Stimulated activated effector memory CD8-positive, alpha-beta T cell treated with anti-CD3 and anti-CD28 coated beads, Interleukin-12 subunit alpha, Interleukin-12 subunit beta, amount 100 ng/mL, for 72 hours (primary cell): ENCODE measurements around the gene RASA3.
A peak's percentile ranks its signal among the peaks of the same experiment; 100 is the strongest.

ENCODE experiments used
- ATAC-seq: fragments of 150-1000 bp; cut with Tn5 transposase; 2 replicates; pipeline ENCODE4 v1.10.0; 2021
- DNase-seq, 2 donors: peaks; one replicate each; pipeline ENCODE4 v3.0.0; 2021 to 2022; ENCODE audit warnings: low spot score in 2 of 2
- H3K27ac Mint-ChIP-seq: one replicate; pipeline ENCODE4 v1.8.0; 2022; ENCODE audit warnings: mild to moderate bottlenecking, mixed read lengths
- H3K36me3 Mint-ChIP-seq: one replicate; pipeline ENCODE4 v1.8.0; 2022; ENCODE audit warnings: mild to moderate bottlenecking, mixed read lengths
- H3K4me1 Mint-ChIP-seq: one replicate; pipeline ENCODE4 v1.8.0; 2022; ENCODE audit warnings: mixed read lengths
- H3K4me3 Mint-ChIP-seq: one replicate; pipeline ENCODE4 v1.8.0; 2022; ENCODE audit warnings: mild to moderate bottlenecking, mixed read lengths
- H3K9me3 Mint-ChIP-seq: one replicate; pipeline ENCODE4 v1.8.0; 2022; ENCODE audit warnings: mixed read lengths

Gene RASA3

DNA sequence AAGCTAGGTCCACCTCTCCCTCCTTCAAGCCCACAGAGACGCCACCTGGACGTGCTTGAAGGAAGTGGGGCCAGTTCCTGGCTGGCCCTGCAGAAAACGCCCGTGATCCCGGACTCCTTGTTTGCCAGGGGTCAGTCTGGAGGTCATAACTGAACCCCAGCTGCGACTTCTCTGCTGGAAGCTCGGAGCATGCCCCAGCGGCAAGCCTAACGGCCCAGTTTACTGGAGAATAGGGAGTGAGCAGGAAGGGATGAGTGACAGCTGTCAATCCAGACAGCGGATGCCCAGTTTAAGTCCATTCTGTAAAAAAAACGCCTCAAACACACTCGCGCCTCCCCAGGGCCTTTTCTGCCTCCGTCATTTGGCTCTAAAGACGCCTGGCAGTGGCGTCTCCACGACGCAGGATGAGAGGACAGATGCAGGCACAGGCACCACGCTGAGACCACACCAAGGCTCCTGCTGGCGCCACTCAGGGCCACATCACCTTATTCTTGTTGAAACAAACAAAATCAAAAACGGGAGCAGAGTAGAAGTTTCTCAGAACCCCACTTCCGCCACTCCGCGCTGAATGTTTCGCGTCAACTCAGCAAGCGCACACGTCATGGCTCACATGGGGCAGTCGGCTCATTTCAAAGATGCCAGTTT, 57.6 kb downstream of the RASA3 start:
- Mint-ChIP-seq H3K4me3 (no peak overlapping the region), H3K36me3 (peaks cover 62% of the 10 kb centered on the region), H3K9me3 (peaks cover 3% of the 10 kb centered on the region), H3K4me1 (peaks cover 55% of the 10 kb centered on the region), H3K27ac (no peak overlapping the region)
- ATAC-seq (no peak), DNase-seq (no peak)

DNA sequence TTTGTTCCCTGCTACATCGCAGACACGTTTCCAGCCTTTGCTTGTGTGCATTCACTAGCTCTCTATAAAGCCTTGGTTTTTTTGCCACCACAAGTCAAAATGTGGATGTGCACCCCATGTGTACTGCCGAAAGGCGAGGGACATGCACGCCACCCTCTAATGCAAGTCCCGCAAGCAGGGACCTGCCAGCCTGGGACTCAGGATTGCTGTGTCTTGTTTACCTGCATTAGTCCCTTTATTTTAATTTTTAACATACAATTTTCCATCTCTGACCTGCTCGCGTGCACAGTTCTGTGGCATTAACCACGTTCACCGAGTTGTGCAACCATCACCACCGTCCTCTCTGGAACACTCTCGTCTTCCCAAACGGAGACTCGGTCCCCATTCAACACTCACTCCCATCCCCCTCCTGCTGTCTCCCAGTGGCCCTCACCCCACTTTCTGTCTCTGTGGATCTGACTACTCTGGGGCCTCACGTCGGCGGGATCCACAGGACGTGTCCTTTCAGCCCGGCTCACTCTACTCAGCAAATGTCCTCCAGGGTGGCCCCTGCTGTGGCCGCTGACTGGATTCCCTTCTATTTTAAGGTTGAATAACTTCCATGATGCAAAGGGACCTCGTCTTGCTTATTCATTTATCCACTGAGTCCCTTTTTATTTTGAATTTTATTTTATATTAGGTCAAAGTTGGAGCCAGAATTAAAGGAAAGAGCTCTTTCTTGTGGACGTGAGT, 58.4 kb downstream of the RASA3 start:
- peaks cover 54% of the 10 kb centered on the region for H3K4me1 Mint-ChIP-seq
- peaks cover 63% of the 10 kb centered on the region for H3K36me3 Mint-ChIP-seq
- peak overlapping the region; percentile 33 for H3K27ac Mint-ChIP-seq

DNA sequence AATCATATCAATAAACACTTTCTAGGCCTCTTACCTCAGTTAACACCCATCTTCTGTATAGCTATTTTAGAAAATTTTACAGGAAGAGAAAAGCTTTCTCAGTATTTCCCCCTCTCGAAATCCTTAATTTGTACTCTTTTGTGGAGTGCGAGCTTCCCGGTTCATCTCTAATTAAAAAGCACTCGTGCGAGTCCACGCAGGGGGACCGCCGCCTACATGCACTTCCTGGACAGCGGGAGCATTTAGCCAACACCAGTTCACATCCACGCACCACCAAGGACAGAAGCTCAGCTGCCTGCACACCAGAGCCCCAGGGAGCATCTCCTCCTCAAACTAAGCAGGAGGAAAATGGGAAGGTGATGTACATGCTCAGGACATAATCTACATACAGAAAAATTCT, 60.0 kb downstream of the RASA3 start:
- Mint-ChIP-seq H3K4me3 (no peak overlapping the region), H3K27ac (peak overlapping the region; percentile 83), H3K9me3 (peaks cover 3% of the 10 kb centered on the region), H3K36me3 (peaks cover 69% of the 10 kb centered on the region), H3K4me1 (peaks cover 54% of the 10 kb centered on the region)
- ATAC-seq (no peak), DNase-seq (no peak)

More for the DNA sequence above, 58.4 kb downstream of the RASA3 start:
- no peak overlapping the region for H3K4me3 Mint-ChIP-seq
- H3K9me3 Mint-ChIP-seq = peaks cover 3% of the 10 kb centered on the region
- no peak for ATAC-seq
- DNase-seq = no peak

DNA sequence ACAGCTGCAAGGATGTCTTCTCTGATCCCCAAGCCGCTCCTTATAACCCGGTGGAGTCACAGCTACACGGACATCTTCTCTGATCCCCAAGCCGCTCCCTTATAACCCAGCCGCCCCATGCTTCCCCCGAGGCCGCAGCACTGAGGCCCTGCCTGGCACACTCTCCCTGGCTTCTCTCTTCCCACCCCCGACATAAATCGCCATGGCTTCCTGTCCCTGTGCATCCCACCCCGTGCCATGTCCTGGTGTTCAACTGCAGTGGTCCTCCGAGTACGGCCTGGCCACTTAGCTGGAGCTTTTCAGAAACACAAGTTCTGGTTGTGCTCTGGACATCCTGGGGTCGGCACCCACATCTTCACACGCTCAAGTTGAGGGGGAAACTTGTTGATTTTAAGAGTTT, 60.4 kb downstream of the RASA3 start:
- Mint-ChIP-seq H3K27ac (peak overlapping the region; percentile 83), H3K4me1 (peaks cover 54% of the 10 kb centered on the region), H3K9me3 (peaks cover 3% of the 10 kb centered on the region), H3K4me3 (no peak overlapping the region), H3K36me3 (peaks cover 72% of the 10 kb centered on the region)
- ATAC-seq (no peak), DNase-seq (no peak)

DNA sequence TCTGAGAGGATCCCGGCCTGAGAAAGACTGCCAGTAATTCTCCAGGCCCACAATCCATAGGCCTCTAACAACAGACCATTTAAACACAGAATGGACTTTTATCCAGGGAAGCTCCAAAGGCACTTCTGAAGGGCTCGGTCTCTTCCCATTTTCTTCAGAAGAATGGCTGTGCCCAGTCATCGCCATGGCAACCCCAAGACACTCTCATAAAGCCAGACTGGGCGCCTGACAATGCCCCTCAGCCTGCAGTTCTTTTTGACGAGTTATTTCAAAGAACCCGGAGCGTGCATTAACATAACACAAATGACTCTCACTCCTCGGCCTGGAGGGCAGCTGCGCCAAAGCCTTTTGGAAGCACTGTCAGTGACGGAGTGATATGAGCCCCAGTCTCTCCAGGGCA, 61.0 kb downstream of the RASA3 start:
- H3K4me1 Mint-ChIP-seq = peaks cover 52% of the 10 kb centered on the region
- DNase-seq = no peak
- H3K36me3 Mint-ChIP-seq = peaks cover 66% of the 10 kb centered on the region

DNA sequence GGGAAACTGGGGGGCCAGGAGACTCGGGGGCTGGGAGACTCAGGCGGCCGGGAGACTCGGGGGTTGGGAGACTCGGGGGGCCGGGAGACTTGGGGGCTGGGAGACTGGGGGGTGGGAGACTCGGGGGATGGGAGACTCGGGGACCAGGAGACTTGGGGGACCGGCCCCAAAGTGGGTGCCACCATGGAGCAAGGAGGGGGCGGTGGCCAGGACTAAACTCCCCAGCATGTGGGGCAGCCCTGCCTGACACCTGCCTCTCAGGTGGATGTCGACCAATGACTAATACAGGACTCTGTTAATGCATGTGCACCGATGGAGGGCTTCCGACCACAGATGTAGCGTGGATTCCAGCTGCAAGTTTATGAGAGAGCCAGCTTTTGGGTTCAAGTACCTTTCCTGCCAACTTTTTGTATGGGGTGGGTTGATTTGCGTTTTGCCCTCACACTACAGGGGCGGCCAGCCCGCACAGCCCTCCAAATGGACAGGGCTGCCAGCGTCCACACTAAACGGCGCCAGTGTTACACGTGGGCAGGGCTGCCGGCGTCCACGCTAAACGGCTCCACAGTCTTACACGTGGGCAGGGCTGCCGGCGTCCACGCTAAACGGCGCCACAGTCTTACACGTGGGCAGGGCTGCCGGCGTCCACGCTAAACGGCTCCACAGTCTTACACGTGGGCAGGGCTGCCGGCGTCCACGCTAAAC, 62.2 kb downstream of the RASA3 start:
- ATAC-seq (no peak), DNase-seq (no peak)
- H3K4me1 Mint-ChIP-seq = peaks cover 60% of the 10 kb centered on the region
- H3K9me3 Mint-ChIP-seq = peaks cover 3% of the 10 kb centered on the region
- peaks cover 77% of the 10 kb centered on the region for H3K36me3 Mint-ChIP-seq
- no peak overlapping the region for H3K4me3 Mint-ChIP-seq
- no peak overlapping the region for H3K27ac Mint-ChIP-seq

More for the DNA sequence above, 61.0 kb downstream of the RASA3 start:
- peak overlapping the region; percentile 83 for H3K27ac Mint-ChIP-seq
- no peak for ATAC-seq
- no peak overlapping the region for H3K4me3 Mint-ChIP-seq
- H3K9me3 Mint-ChIP-seq = peaks cover 3% of the 10 kb centered on the region

DNA sequence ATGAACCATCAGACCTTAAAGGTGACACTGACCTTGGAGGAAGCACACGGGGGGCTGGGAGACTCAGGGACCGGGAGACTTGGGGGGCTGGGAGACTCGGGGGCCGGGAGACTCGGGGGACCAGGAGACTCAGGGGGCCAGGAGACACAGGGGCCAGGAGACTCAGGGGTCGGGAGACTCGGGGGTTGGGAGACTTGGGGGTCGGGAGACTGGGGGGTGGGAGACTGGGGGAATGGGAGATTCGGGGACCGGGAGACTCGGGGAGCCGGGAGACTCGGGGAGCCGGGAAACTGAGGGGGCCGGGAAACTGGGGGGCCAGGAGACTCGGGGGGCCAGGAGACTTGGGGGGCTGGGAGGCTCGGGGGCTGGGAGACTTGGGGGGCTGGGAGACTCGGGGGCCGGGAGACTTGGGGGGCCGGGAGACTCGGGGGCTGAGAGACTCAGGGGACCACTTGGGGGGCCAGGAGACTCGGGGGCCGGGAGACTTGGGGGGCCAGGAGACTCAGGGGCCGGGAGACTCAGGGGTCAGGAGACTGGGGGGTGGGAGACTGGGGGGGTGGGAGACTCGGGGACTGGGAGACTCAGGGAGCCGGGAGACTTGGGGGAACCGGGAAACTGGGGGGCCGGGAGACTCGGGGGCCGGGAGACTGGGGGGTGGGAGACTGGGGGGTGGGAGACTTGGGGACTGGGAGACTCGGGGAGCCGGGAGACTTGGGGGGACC, 62.9 kb downstream of the RASA3 start:
- ATAC-seq (no peak), DNase-seq (no peak)
- Mint-ChIP-seq H3K9me3 (peaks cover 3% of the 10 kb centered on the region), H3K4me3 (no peak overlapping the region), H3K36me3 (peaks cover 78% of the 10 kb centered on the region), H3K4me1 (peaks cover 67% of the 10 kb centered on the region), H3K27ac (peak overlapping the region; percentile 92)

DNA sequence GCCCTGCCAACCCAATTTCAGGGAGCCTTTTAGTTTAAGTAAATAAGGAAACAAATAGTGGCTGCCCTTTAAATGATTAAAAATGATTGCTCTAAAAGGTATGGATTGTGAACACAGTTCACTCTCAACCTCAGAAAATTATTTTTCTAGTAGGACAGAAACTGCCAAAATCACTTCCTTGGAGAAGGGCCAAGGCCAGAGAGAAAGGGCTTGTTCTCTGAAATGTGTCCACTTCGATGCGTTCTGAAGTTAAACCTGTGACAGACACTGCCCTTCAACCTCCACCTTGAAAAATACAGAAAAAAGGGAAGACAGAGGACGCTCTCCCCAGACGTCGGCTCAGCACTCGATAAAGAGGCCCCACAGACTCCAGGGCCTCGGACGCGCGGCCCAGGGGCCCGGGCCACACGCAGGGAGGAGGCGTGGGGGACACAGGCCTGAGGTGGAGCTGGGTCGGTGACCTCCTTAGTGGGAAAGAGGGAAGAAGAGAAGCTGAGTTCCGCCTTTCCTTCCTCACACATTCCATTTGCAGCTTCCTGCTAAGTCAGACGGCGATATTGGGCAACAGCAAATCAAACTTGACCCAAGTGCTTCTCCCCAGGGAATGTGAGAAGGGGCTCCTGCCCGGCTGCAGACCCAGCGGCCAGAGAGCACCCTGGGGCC, 63.6 kb downstream of the RASA3 start:
- ATAC-seq = no peak

DNA sequence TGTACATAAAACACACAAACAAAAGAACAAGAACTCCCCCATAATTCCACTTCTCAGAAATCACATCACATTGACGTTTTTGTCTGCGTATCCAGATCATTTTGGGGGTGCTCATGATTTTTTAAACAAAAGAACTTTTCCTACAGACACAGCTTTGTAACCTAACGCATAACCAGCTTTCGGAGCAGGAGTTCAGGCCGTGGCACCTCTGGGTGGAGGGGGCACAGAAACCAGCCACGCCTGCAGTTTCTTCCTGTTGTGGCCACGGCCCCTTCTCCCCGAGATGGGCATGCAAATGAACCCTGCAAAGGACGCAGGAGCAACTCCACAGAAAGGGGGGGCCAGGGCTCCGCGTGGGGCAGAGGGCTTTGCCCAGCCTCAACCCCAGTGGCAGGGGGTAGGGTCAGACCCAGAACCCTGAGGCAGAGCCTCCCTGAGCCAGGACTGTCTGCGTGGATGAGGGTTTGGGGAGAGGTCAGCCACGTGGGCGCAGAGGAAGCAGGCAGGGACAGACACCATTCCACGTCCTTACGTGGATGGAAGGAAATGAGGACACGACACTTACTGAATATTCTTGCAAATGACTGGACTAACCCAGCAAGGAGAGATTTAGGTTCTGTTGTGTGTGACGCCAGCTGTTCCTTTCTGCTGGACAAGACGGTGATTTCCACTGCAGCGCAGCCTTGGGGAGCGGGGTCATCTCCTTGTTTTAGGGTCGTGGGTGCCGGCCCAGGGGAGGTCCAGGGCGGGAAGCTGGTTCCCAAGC, 64.4 kb downstream of the RASA3 start:
- peaks cover 72% of the 10 kb centered on the region for H3K36me3 Mint-ChIP-seq
- H3K4me1 Mint-ChIP-seq = peaks cover 75% of the 10 kb centered on the region
- peak overlapping the region; percentile 89 for H3K4me3 Mint-ChIP-seq
- ATAC-seq (no peak), DNase-seq (peak in 1 of 2 donors; percentile 58)
- peak overlapping the region; percentile 92 for H3K27ac Mint-ChIP-seq
- peaks cover 3% of the 10 kb centered on the region for H3K9me3 Mint-ChIP-seq

More for the DNA sequence above, 63.6 kb downstream of the RASA3 start:
- peaks cover 68% of the 10 kb centered on the region for H3K4me1 Mint-ChIP-seq
- DNase-seq = no peak
- peaks cover 78% of the 10 kb centered on the region for H3K36me3 Mint-ChIP-seq
- peak overlapping the region; percentile 92 for H3K27ac Mint-ChIP-seq
- peaks cover 3% of the 10 kb centered on the region for H3K9me3 Mint-ChIP-seq
- H3K4me3 Mint-ChIP-seq = peak overlapping the region; percentile 89

DNA sequence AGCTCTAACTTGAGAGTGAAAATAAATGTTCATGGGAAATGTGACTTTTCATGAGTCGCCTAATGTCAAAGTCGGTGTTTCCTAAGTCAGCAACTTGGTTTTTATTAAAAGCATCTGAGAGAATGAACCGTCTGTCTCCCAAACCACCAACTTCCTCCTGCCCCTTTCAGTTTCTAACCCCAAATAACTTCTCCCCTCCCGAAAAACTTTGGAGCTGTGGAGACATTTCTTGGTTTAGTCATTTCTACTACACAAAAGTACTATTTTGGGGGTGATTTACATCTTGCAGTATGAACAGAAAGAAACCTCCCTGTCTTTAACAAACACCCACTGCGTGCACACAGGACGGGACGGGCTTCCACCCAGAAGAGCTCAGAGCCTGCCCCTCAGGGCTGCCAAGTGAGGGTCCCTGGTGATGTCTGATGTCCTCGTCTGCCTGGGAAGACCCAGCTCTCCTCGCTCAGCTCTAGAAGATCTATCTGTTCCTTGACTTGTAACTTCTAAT, 65.0 kb downstream of the RASA3 start:
- Mint-ChIP-seq H3K36me3 (peaks cover 65% of the 10 kb centered on the region), H3K4me3 (peak overlapping the region; percentile 89), H3K4me1 (peaks cover 76% of the 10 kb centered on the region), H3K27ac (peak overlapping the region; percentile 92), H3K9me3 (peaks cover 3% of the 10 kb centered on the region)
- DNase-seq (peak in 1 of 2 donors; percentile 63), ATAC-seq (peak; percentile 40)

DNA sequence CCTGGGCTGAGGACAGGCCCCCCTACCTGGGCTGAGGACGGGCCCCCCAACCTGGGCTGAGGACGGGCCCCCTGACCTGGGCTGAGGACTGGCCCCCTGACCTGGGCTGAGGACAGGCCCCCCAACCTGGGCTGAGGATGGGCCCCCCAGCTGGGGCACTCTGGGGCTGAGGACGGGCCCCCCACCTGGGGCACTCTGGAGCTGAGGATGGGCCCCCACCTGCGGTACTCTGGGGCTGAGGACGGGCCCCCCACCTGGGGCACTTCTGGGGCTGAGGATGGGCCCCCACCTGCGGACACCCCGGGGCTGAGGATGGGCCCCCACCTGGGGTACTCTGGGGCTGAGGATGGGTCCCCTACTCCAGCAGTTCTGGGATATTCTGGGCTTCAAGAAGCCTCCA, 65.5 kb downstream of the RASA3 start:
- Mint-ChIP-seq H3K36me3 (peaks cover 60% of the 10 kb centered on the region), H3K9me3 (peaks cover 3% of the 10 kb centered on the region), H3K27ac (peak overlapping the region; percentile 97), H3K4me1 (peaks cover 71% of the 10 kb centered on the region), H3K4me3 (peak overlapping the region; percentile 89)
- no peak for ATAC-seq
- no peak for DNase-seq

DNA sequence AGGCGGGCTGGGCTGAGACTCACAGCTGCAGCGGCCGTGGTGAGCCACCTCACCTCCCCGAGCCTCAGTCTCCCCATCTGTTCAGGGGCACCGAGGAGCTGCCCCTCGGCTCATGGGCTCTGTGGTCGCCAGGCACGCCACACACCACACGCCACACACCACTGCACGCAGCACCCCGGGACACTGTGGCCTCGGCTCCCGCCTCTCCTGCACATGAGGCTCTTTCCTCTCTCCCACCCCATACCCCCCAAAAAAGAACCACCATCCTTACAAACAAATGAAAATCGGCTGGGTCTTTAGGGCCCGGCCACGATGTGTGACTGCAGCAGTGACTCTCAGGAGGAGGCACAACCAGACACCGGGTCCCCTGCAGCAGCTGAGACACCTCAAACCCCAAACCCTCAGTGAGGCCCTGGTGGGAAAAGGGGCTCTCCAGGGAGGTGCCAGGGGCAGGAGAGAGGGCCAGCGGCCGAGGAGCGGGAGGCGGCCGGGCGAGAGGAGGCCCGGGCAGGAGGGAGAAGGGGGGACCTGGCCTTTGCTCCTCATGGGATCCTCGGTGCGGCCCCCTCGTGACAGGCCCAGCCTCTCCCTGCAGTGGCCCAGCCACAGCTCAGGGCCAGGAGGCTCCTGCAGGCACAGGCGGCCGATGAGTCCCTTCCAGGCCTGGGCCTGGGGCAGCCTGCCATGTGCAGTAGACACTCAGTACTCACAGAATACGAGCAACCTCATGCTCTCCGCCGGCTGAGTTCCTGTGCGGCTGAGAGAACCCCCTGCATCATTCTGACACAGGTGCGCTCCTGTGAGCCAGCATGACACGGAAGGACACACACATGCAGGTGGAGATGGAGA, 66.3 kb downstream of the RASA3 start:
- peaks cover 60% of the 10 kb centered on the region for H3K36me3 Mint-ChIP-seq
- ATAC-seq (peak; percentile 27), DNase-seq (peak in 1 of 2 donors; percentile 78)
- peak overlapping the region; percentile 97 for H3K27ac Mint-ChIP-seq
- peak overlapping the region; percentile 89 for H3K4me3 Mint-ChIP-seq
- peaks cover 3% of the 10 kb centered on the region for H3K9me3 Mint-ChIP-seq
- peaks cover 73% of the 10 kb centered on the region for H3K4me1 Mint-ChIP-seq
